ENCODE results near the gene DEPDC1B.
"Not testable (repeated sequence)": the region's sequence is repeated elsewhere in the genome, so short reads cannot be mapped to it uniquely, and the experiment has no call there.

Gene DEPDC1B

DNA sequence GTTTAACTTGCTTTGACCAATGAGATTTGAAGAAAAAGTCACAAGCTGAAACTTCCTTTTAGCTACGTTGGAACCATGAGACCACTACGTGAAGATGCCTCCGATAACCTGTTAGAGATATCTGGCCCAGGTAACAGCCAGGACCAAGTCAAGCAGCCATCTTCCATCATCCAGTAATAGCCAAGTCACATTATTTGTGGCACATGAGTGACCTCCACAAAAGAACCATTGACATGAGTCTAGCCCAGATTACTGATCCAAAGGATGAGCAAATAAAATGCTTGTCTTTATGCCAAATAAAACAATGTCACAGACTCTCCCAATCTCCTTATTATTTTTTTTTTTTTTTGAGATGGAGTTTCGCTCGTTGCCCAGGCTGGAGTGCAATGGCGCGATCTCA lies 1.6 kb downstream of the DEPDC1B start:
- no peak for DNase-seq

DNA sequence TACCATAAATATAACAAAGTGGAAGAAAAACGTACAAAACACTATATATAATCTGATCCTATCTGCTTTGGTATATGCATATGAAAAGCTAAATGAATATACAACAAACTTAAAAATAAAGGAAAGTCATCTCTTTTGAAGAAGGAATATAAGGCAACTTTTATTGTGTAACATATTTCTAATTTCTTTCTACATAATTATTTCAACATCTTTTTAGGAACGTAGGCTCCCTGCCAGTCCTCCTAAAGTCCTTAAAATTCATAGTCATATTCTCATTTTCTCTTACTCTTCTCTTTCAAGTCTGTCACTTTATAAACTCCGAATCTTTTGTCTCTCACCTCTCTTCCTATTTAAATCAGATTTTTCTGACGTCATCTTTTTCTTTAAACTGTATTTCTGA lies 9.6 kb downstream of the DEPDC1B start:
- no peak for DNase-seq

DNA sequence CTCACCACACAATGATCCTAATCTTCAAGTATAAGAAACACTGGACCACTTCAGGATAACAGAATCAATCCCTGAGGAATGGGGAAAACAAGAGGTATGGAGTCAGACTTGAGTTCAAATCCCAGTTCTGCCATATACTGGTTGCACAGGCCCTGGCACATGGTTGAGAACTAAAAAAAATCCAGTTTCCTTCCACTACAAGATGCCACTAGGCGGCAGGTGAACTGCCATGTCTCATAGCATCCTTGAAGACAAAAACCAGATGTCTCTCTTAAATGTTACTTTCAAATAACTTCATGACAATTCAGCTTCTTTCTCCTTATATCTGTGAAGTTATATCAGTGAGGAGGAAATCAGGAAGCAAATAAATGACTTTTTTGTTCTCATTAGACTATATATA lies 11.0 kb downstream of the DEPDC1B start:
- no peak for DNase-seq

DNA sequence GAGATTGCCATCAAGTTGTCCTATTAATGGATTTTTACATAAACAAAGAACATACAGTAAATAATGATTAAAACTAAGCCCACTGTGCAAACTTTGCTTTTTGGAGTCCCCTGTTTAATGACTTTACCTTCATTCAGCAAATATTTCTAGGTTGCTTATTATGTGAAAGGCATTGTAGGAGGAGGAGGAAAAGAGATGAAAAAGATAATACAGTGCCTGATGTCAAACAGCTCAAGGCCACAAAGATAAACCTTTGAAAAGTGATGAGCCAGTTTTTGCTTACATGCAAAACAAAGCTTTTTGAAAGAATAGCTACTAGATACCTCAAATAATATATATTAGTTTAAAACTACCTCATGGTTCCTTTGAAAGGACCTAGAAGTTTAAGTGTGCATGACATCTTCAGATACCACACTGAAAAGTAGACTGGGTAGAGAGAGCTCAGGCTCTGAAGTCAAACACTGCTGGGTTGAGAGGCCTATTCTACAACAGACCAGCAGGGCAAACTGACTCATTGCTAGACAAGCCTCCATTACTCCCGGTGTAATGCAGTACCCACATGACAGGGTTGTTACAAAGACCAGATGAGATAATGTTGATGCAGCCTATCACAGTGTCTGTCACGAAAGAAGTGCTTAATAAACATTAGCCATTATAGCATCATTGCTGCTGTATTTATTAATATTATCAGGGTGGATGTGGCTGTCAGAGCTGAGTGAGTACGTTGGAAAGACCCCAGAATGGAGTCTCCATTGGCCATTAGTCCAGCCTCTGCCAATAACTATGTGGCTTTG lies 11.8 kb downstream of the DEPDC1B start:
- DNase-seq: peak in 1 of 2 donors; percentile 13

DNA sequence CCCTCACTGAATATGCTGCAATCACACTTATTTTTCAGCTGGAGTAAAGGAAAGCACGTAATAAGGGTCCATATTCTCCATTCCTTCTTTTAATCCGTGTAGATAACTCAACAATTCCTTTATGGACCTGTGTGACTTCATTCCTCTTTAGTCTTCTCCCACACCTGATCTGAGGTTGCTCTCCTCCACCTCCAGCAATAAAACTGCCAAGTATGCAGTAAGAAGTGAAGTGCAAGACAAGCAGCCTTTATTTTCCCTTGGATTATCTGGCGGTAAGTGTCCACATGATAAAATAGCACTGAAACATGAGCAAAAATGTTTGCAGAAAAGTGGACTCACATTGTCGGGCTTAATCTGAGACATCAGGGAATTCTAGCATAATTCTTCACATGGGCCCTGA lies 13.8 kb downstream of the DEPDC1B start:
- no peak for DNase-seq

DNA sequence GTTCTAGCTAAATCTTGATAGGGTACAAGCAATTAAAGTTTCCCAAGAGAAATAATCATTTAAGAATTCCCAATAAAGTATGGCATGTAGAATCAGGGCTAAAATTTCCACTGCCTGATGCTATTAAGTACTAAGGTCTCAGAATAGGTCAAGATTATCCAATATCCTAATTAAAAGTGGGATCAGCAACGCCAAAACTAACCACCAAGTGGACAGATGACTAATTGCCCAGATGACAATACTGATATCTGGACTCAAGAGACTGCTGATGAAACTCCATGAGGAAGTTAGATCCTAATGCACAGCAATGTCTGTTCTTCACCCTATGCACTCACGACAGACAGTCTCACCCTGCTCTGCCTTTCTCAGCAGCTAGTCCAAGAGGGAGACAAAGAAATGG lies 14.3 kb downstream of the DEPDC1B start:
- no peak for DNase-seq

DNA sequence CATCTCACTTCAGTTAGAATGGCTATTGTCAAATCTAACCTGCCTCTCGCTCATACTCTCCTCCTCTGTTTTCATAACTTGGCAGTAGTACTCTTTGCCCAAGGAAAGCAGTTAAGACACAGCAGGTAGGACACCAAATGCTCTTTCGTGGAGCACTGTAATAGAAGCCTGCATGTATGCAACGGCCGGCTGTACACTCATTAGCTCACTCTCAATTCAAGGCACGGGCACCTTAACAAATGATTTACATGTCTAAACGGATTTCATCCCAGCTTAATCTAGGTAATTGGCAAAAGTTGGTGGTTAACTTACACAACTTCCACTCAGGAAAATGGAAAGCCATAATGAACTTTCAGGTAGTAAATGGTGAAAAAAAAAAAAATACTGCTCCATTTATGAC lies 14.9 kb downstream of the DEPDC1B start:
- no peak for DNase-seq

DNA sequence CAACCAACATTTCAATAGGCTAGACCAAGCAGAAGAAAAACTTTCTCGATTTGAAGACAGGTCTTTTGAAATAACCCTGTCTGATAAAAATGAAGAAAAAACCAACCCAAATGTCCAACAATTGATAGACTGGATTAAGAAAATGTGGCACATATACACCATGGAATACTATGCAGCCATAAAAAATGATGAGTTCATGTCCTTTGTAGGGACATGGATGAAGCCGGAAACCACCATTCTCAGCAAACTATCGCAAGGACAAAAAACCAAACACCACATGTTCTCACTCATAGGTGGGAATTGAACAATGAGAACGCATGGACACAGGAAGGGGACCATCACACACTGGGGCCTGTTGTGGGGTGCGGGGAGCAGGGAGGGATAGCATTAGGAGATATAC lies 18.0 kb downstream of the DEPDC1B start:
- not testable (repeated sequence) for DNase-seq

DNA sequence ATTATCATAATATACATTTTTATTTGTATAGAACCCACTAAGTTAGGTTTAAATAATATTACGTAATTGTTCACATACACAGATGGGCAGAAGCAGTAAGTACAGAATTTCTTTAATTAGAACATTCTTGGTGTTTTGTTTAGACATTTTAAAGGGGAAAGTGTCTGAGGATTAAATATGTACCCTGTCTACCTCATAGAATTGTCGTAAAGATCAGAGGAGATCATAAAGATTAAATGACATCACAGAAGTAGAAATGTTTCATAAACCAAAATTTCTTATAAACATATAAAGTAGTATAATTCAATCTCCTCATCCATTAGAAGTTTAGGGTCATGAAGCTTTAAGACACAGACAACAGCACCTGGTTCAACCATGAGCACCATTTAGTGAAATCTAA lies 20.1 kb downstream of the DEPDC1B start:
- DNase-seq: no peak

DNA sequence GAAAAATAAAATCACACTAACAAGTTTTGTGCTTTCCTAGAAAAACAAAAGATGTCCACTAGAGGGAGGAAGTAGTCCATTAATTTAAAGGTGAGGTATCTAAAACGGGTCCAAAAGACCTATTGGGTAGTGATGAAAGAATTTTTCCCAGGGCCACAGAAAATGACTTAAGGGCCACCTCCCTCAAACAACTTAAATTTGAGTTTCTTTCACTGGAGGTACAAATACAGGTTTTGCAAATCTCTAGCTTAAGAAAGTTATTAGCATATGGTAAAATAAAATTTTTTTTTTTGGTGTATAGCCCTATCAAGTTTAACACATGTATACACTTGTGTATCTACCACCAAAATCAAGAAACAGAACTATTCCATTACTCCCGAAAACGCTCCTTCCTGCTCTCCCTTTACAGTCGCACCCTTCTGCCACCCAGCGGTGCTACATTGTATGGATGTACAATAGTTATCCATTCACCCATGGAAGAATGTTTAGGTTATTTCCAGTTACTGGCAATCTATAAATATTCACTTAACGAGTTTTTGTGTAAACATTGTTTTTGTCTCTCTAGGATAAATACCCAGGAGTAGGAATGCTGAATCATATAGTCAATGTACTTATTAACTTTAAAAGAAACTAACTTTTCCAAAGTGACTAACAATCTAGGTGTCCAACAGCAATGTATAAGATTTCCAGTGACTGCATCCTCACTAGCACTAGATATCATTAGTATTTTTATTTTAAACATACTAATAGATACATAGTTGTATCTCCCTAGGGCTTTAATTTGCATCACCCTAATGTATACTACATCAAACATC lies 21.9 kb downstream of the DEPDC1B start:
- DNase-seq: peak in 1 of 2 donors; percentile 57

DNA sequence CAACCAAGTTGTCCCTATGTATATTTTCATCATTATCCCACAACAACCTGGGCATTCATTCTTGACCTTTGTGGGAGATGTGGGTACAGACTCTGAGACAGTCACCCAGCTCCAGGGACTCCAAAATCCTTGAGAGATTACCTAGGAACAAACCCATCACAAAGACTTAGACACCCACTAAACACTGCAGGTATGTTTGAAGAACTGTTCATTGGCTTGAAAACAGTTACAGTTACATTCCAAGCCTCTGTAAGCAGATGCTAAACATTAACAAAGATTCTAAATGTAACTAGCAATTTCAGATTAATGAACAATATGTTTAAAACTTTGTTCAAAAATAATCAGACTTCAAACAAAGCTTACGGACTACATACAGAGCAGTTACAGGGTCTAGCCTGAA lies 24.7 kb downstream of the DEPDC1B start:
- no peak for DNase-seq

DNA sequence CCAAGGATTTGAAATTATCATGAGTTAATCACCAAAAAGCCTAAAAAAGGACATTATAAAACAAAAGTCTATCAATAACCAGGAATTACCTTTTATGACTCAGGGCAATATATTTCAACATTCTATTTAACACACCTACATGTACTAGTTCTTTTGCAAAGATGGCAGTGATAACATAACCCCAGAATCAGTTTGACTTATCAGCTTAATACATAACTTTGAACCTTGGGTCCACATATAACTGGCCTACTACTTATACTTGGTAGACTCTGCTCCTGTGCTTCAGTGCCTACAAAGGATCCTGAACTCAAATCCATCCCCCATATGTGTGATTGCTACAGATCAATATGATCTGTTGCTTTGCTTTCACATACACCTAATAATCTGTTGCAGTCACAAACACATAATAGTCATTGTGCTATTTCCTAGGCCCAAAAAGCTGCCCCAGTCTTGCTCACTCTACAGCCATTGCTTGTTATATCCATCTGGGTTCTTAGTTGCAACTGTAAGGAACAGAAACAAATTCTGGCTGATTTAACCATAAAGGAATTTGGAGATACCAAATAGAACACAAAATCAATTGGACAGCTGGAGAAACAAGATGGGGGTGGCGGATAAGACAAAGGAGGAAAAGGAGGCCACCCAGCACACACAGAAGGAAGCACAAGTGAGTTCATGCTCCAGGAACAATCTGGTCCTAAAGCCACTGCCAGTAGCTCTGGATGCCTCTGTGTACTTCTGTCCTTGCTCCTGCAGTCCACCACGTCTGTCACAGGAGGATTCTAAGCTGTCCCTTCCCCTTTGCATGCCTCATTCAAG lies 25.5 kb downstream of the DEPDC1B start:
- DNase-seq: no peak

DNA sequence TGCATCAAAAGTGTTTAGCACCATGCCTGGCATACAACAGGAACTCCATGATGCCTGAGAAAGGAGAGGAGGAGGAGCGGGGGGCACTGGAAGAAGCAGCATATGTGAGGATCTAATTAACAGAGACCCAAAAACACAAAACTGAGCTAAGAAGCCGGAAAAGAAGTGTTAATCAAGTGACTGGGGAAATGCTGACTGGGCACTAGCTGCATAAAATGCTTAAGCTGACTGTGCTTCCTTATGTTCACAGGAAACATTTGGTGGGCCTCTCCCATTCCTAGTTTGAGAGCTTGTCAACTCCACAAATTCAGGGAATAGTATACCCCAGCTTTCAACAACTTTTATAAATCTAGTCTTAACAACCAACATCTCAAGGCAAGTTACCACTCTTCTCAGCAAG lies 26.6 kb downstream of the DEPDC1B start:
- DNase-seq: no peak

DNA sequence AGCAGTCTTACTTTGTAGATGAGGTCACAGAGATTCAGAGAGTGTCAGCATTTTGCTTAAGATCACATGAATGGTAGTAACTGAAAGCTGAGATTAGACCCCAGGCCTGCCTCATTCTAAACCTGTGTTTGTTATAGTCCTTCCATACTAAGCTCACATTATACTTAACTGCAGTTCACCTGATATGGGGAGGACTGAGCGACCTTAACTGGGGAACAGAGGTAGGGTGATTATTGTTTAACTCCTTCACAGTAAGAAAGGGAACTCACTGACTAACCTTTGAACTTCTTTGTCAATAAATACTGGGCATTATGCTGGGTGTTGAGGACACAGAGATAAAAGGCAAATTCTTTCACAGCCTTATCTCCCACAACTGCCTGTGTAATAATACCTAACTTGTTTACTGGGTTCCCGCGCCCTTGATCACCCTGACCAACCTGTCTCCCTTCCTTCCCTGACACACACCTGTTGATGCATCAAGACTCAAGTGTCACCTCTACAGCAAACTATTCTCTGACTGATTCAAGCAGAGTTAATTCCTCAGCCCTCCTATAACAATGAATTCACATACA lies 27.2 kb downstream of the DEPDC1B start:
- no peak for DNase-seq

DNA sequence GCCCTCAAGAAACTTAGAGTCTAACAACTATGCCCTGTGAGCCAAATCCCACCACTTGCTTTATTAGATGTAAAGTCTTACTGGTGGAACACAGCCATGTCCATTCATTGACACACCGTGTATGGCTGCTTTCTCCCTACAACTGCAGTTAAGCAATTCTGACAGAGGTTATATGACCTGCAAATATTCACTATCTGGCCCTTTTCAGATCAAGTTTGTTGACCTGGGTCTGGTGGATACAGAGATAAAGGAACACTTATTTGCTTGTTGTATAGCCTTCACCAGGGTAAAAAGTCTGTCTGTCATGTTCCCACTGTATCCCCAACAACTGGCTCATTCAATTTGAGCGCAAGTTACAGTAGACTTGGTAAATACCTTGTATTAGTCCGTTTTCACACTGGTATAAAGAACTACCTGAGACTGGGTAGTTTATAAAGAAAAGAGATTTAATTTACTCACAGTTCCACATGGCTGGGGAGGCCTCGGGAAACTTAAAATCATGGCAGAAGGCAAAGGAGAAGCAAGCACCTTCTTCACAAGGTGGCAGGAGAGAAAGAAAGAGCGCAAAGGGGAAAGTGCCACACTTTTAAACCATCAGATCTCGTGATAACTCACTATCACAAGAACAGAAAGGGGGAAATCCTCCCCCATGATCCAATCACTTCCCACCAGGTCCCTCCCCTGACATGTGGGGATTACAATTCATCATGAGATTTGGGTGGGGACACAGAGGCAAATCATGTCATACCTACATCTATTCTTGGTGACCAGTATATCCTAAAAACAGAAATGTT lies 27.9 kb downstream of the DEPDC1B start:
- no peak for DNase-seq

DNA sequence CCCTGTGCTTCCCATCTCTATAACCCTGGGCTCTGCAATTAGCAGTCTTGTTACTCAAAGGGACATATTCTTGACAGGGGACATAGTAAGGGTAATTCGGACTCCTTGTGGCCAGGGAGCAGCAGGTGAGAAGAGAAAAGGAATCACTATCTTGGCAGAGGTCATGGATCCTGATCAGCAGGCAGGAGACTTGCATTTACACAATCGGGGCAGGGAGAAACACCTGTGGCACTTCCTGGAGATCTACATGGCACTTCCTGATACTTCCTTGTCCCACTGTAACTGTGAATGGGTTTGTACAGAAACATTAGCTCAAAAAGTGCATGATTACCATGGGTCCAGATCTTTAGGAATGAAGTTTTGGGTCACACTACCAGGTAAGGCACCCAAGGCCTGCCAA lies 29.2 kb downstream of the DEPDC1B start:
- DNase-seq: no peak

DNA sequence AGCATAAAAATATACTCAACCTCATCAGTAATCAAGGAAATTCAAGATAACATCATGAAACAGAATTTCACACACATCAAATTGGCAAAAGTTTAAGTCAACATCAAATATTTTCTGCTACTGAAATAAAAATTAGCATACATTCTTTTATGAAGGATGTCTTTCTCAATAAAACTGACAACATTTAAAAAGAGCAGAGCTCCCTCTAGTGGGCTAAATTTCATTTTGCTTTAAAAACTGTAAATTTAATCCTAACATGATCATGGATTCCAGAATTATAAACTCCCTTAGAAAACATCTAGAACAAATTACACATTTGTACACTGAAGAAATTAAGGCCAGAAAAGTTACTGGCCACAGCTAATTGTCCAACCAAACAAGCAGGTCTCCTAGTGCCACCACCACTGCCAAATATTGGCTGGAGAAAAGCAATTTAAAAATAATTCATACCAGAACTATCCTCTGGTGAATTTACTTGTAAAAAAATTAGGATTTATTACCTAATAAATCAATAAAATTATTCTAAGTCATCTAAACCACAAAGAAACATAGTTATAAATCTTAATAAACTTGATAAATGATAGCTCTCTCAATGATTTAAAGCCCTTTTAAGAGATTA lies 31.2 kb downstream of the DEPDC1B start:
- peak in 1 of 2 donors; percentile 42 for DNase-seq

DNA sequence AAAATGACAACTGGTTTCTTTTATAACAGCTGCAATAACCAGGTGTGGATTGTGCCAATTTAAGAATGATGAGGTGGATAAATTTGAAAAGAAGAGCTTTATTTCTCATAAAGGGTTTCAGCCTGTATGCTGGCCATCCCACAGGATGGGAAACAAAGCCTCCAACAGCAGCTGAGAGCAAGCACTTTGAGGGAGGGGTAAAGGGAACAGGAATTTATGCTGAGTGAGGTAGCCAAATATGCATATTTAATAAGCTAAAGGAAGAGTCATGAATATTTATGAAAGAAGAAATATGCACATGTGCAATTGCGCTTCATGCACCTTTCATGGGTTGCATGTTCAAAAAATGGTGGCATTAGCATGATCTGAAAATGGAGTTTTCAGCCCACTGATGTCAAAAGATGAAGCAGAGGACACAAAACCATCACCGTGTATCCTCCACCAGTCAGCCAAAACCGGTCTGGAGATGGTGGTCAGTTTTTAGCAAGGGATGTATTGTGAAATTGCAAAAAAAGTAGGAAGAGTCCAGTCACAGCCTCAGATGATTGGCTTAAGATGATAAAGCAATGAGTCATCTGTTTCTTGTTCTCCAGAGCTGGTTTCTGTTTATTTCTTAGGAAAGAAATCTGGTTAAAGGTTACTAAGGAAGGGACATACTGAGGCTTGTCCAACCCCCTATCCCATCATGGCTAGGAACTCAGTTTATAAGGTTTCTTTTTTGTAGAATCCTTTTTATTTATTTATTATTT lies 47.9 kb downstream of the DEPDC1B start:
- peak in 1 of 2 donors; percentile 20 for DNase-seq

DNA sequence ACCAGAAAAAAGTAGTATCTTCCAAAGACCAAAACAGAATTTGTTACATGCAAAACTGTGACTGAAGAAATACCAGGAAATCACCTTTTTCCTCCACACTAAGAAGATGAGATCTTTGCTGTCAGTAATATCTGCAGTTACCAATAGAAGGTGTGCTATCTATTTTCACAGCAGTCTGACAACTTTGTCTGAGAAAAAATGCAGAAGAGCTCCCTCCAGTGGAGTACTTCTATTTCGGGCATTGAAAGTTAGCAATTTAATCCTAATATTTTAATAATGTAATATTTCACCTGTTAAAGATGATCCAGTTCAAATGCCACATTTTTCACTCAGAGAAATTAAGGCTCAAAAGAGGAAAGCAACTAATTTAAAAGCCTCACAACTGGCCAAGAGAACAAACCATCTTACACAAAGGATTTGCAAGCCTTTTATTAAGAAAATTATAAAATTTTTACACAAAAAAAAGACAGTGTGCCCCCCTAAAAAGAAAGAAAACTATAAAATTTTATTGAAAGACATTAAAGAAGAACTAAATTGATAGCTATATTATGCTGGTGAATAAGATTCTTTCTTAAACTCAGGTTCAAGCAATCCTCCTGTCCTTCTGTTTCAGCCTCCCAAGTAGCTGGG lies 50.6 kb downstream of the DEPDC1B start:
- peak in 1 of 2 donors; percentile 32 for DNase-seq

DNA sequence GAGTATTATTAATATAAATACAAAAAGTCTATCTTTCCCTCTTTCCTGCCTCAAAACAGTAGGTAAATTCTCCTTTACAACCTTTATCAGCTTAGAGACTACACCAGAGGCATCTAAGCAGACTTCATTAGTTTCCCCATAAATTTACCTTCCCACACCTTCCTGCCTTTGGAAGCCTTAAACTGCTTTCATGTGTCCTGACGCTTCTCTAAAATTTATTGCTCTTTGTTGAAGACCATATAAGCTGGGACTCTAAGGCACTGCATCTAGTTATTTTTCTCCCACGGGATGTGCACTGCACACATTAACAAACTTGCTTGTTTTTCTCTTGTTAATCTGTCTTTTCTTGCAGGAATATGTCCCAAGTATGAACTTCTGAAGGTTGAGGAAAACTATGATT lies 51.8 kb downstream of the DEPDC1B start:
- no peak for DNase-seq
